Psoas muscle (tissue), 8 donors: Measurements from ENCODE around the gene FEV. TPM values are rescaled to one million over a fixed set of nuclear protein-coding genes. Genes with fewer than 3 reads are reported as not detected.

Experiments
- ATAC-seq, 4 donors: fragments of 200-7000 bp; cut with Tn5 transposase; one replicate each; pipeline ENCODE4 v1.9.1; 2020; ENCODE audit warnings: moderate library complexity in 3 of 4, mild to moderate bottlenecking in 2 of 4
- DNase-seq, 2 donors: peaks; one replicate each; pipeline ENCODE4 v3.0.0-alpha.2; 2020
- H3K27ac ChIP-seq: fragments of 200-600 bp; one replicate; pipeline ENCODE4 v1.8.0; 2022
- H3K27me3 ChIP-seq, 3 donors: fragments of 200-600 bp in 1 of 3; one replicate each; pipeline versions ENCODE4 v1.6.1 to v1.8.0; 2013 to 2022; ENCODE audit warnings: low read length in 2 of 3, mild to moderate bottlenecking in 2 of 3, moderate library complexity in 1 of 3; ENCODE audit not compliant: insufficient read depth in 3 of 3
- H3K36me3 ChIP-seq, 2 donors: fragments of 200-600 bp in 1 of 2; one replicate each; pipeline versions ENCODE4 v1.6.1 to v1.8.0; 2013 to 2022; ENCODE audit warnings: low read depth in 1 of 2, mild to moderate bottlenecking in 1 of 2, moderate library complexity in 1 of 2; ENCODE audit not compliant: insufficient read depth in 1 of 2
- H3K4me1 ChIP-seq: fragments of 200-600 bp; one replicate; pipeline ENCODE4 v1.8.0; 2022
- H3K4me3 ChIP-seq: fragments of 200-600 bp; one replicate; pipeline ENCODE4 v1.8.0; 2022; ENCODE audit warnings: mild to moderate bottlenecking
- H3K9me3 ChIP-seq: fragments of 200-600 bp; one replicate; pipeline ENCODE4 v1.8.0; 2022
- CTCF ChIP-seq: fragments of 200-600 bp; IDR thresholded peaks from one replicate; pipeline ENCODE4 v1.8.0; 2022; ENCODE audit warnings: antibody characterized with exemption
- WGBS, 3 donors: extraction: QIAGEN DNeasy Blood & Tissue Kit; methylation state at CpG; one replicate each; pipeline versions ENCODE4 v1.1.6 to v1.1.7; 2013; 5-methylcytosine and 5-hydroxymethylcytosine counted together
- intact Hi-C, 2 donors: fragments of 100-400 bp; cut with DNase I; formaldehyde crosslinking; loops; one replicate each; pipeline versions ENCODE4 v1.11.0 to v1.14.2; 2022
- polyA plus RNA-seq, 3 donors: library from polyadenylated mRNA; stranded (reverse); fragments of 200-250 nt; gene quantifications; one replicate each; pipeline ENCODE4 v1.2.3, GENCODE V29; 2013
- total RNA-seq, 4 donors: library from RNA; stranded (reverse); fragmentation: NEBNext Ultra II Directional in 2 of 4; extraction: Animal tissue kit (Norgen Biotek cat#: 25700) in 2 of 4; gene quantifications; one replicate each; pipeline versions ENCODE4 v1.2.1 to v1.2.4, GENCODE V29; 2021 to 2023
- donor health status: healthy with polysubstance abuse.
- donor health status: DM: no; HTN: no; CAD: no; lungs with moderate emphysema.
- donor health status: Bipolar disorder and iron deficiency.
- donor health status: healthy.
- donor health status: DM: yes; HTN: yes; CAD: no.
- donor health status: DM: no; HTN: no; CAD: no.
- donor health status: DM: no; HTN: no; CAD: no.
- donor health status: DM: yes; HTN: yes; CAD: no.

The FEV gene
- total and polyA plus RNA-seq, 7 donors, result not detected

GRCh38 chr2:219018726-219019125 lies 33.7 kb upstream of the FEV start:
- no peaks in the 10 kb centered on the region for H3K9me3 ChIP-seq
- intact Hi-C loops, result no loop called here
- H3K4me1 ChIP-seq, result no peaks in the 10 kb centered on the region
- ATAC-seq (no peak), DNase-seq (no peak)
- H3K4me3 ChIP-seq, result no peak overlapping the region
- no peak overlapping the region for H3K27ac ChIP-seq
- no peaks in the 10 kb centered on the region for H3K36me3 ChIP-seq
- TF ChIP-seq CTCF, result no peak
- 82 to 89% (median 88%) methylated on average over 10 of the region's 10 CpGs for WGBS, 3 donors
- no peaks in the 10 kb centered on the region for H3K27me3 ChIP-seq

- Histone ChIP-seq H3K36me3 (no peaks in the 10 kb centered on the region), H3K4me3 (no peak overlapping the region), H3K9me3 (no peaks in the 10 kb centered on the region), H3K4me1 (no peaks in the 10 kb centered on the region), H3K27ac (no peak overlapping the region), H3K27me3 (no peaks in the 10 kb centered on the region)
- WGBS, 3 donors, result 82 to 85% (median 83%) methylated on average over 7 of the region's 7 CpGs
- no peak for TF ChIP-seq CTCF
- DNase-seq, result peak in 1 of 2 donors; percentile 30
- intact Hi-C loops, result no loop called here
- ATAC-seq, result no peak
Observed at GRCh38 chr2:219018286-219018685, 33.3 kb upstream of the FEV start.

- intact Hi-C loops, result no loop called here
- WGBS, 3 donors, result 25 to 36% (median 32%) methylated on average over 14 of the region's 14 CpGs
- Histone ChIP-seq H3K4me1 (no peaks in the 10 kb centered on the region), H3K27me3 (no peaks in the 10 kb centered on the region), H3K27ac (no peak overlapping the region), H3K4me3 (no peak overlapping the region), H3K9me3 (no peaks in the 10 kb centered on the region), H3K36me3 (no peaks in the 10 kb centered on the region)
- TF ChIP-seq CTCF, result no peak
- DNase-seq (peak in 1 of 2 donors; percentile 34), ATAC-seq (peak in 1 of 4 donors; percentile 34)
Observed at GRCh38 chr2:219017201-219017931, 32.4 kb upstream of the FEV start.

GRCh38 chr2:219016721-219017120 lies 31.7 kb upstream of the FEV start:
- Histone ChIP-seq H3K27ac (no peak overlapping the region), H3K36me3 (no peaks in the 10 kb centered on the region), H3K27me3 (no peaks in the 10 kb centered on the region), H3K4me1 (no peaks in the 10 kb centered on the region), H3K4me3 (no peak overlapping the region), H3K9me3 (no peaks in the 10 kb centered on the region)
- WGBS, 3 donors, result 84 to 88% (median 85%) methylated on average over 11 of the region's 11 CpGs
- TF ChIP-seq CTCF, result no peak
- intact Hi-C loops, result no loop called here
- peak in 1 of 2 donors; percentile 36 for DNase-seq
- no peak for ATAC-seq

- no peaks in the 10 kb centered on the region for H3K9me3 ChIP-seq
- ATAC-seq (no peak), DNase-seq (no peak)
- H3K27me3 ChIP-seq, result peaks cover 0 to 32% (median 4%) of the 10 kb centered on the region in 3 donors
- no peak for TF ChIP-seq CTCF
- H3K27ac ChIP-seq, result no peak overlapping the region
- 64 to 78% (median 68%) methylated on average over 5 of the region's 5 CpGs for WGBS, 3 donors
- H3K4me1 ChIP-seq, result no peaks in the 10 kb centered on the region
- H3K4me3 ChIP-seq, result no peak overlapping the region
- intact Hi-C loops, result no loop called here
- H3K36me3 ChIP-seq, result no peaks in the 10 kb centered on the region
Observed at GRCh38 chr2:219010873-219011272, 25.9 kb upstream of the FEV start.
